ENCODE results near the gene GAST. TPM values are rescaled to one million over a fixed set of nuclear protein-coding genes. Genes with fewer than 3 reads are reported as not detected.

GAST gene
- total and polyA plus RNA-seq, 8 donors, result not detected

GRCh38 chr17:41665566-41666236, 46.4 kb upstream of the GAST start:
- DNase-seq, result peak; percentile 89 to 98 (median 92)
- Histone ChIP-seq H3K27ac (peak overlapping the region; percentile 67 to 92 (median 82)), H3K4me1 (peaks cover 0 to 6% (median 0%) of the 10 kb centered on the region in 3 donors), H3K27me3 (no peaks in the 10 kb centered on the region), H3K9me3 (no peaks in the 10 kb centered on the region), H3K36me3 (no peaks in the 10 kb centered on the region), H3K4me3 (peak overlapping the region; percentile 5 to 49 (median 28))
- intact Hi-C loops (cut with DNase I), result loop anchor here in 1 of 3 donors (10.0 kb wide), 2 partner anchors 761 to 1051 kb away; no protein-coding TSS in a partner anchor
- WGBS, 2 donors, result 1% methylated on average over 36 to 39 of the region's 39 CpGs
- peak; percentile 89 to 95 (median 92) for TF ChIP-seq CTCF (IDR thresholded peaks at IDR 0.05)
- peak; percentile 87 to 93 (median 90) for ATAC-seq
- no peak for FAIRE-seq

GRCh38 chr17:41666237-41666641, 45.9 kb upstream of the GAST start:
- ATAC-seq (peak; percentile 25 to 51 (median 40)), FAIRE-seq (no peak), DNase-seq (peak in 5 of 6 donors; percentile 46 to 61 (median 54))
- no peaks in the 10 kb centered on the region for H3K27me3 ChIP-seq
- H3K9me3 ChIP-seq, result no peaks in the 10 kb centered on the region
- H3K36me3 ChIP-seq, result no peaks in the 10 kb centered on the region
- peak overlapping the region; percentile 67 to 92 (median 82) for H3K27ac ChIP-seq
- WGBS, 2 donors, result 1 to 2% methylated on average over 11 of the region's 11 CpGs
- peaks cover 0 to 6% (median 0%) of the 10 kb centered on the region in 3 donors for H3K4me1 ChIP-seq
- intact Hi-C loops (cut with DNase I), result loop anchor here in 1 of 3 donors (10.0 kb wide), 2 partner anchors 761 to 1051 kb away; no protein-coding TSS in a partner anchor
- no peak for TF ChIP-seq CTCF (IDR thresholded peaks at IDR 0.05)
- peak overlapping the region in 3 of 4 donors; percentile 12 to 49 (median 44) for H3K4me3 ChIP-seq

GRCh38 chr17:41666708-41667279, 45.3 kb upstream of the GAST start:
- H3K27ac ChIP-seq, result peak overlapping the region; percentile 67 to 92 (median 82)
- intact Hi-C loops (cut with DNase I), result loop anchor here in 1 of 3 donors (10.0 kb wide), 2 partner anchors 762 to 1052 kb away; no protein-coding TSS in a partner anchor
- peak; percentile 74 to 95 (median 89) for DNase-seq
- no peaks in the 10 kb centered on the region for H3K36me3 ChIP-seq
- ATAC-seq, result peak; percentile 81 to 86 (median 82)
- peaks cover 0 to 6% (median 0%) of the 10 kb centered on the region in 3 donors for H3K4me1 ChIP-seq
- no peak for FAIRE-seq
- TF ChIP-seq CTCF (IDR thresholded peaks at IDR 0.05), result peak; percentile 88 to 95 (median 90)
- H3K27me3 ChIP-seq, result no peaks in the 10 kb centered on the region
- 0 to 1% methylated on average over 21 to 23 of the region's 23 CpGs for WGBS, 2 donors
- H3K4me3 ChIP-seq, result peak overlapping the region in 3 of 4 donors; percentile 12 to 49 (median 44)
- H3K9me3 ChIP-seq, result no peaks in the 10 kb centered on the region

GRCh38 chr17:41667280-41668041, 44.7 kb upstream of the GAST start:
- Histone ChIP-seq H3K9me3 (no peaks in the 10 kb centered on the region), H3K27ac (peak overlapping the region; percentile 67 to 92 (median 82)), H3K4me3 (peak overlapping the region in 1 of 4 donors; percentile 44), H3K36me3 (no peaks in the 10 kb centered on the region), H3K27me3 (no peaks in the 10 kb centered on the region), H3K4me1 (peaks cover 0 to 6% (median 0%) of the 10 kb centered on the region in 3 donors)
- ATAC-seq (no peak), DNase-seq (no peak), FAIRE-seq (no peak)
- no peak for TF ChIP-seq CTCF (IDR thresholded peaks at IDR 0.05)
- intact Hi-C loops (cut with DNase I), result loop anchor here in 1 of 3 donors (10.0 kb wide), 2 partner anchors 763 to 1053 kb away; no protein-coding TSS in a partner anchor
- WGBS, 2 donors, result 44 to 55% methylated on average over 23 of the region's 23 CpGs

Data from pancreas (tissue), 10 donors.